GM21367 (cell line): ENCODE data around the gene TRPV4.

ENCODE experiments used
- ATAC-seq: cut with Tn5 transposase; IDR thresholded peaks from one replicate; pipeline ENCODE4 v1.9.1; 2021; ENCODE audit not compliant: unreplicated experiment

Gene TRPV4

DNA sequence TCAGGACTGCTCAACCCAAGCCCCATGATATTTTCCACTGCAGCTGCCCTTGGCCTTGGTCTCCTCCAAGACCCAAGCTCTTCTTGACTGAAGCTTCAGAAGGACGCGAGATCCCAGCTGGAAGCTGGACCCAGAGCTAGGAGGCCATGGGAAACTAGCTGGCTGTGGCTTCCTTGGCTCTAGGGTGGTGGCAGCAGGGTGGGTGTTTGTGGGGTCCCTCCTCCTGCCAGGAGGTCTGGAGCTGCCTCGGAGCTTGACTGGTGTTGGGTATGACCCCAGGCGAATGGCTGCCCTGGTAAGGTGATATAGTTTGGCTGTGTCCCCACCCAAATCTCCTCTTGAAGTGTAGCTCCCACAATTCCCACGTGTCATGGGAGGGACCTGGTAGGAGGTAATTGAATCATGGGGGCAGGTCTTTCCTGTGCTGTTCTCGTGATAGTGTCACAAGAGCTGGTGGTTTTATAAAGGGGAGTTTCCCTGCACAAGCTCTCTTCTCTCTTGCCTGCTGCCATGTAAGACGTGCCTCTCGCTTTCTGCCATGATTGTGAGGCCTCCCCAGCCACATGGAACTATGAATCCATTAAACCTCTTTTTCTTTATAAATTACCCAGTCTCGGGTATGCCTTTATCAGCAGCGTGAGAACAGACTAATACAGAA is 51.4 kb downstream of the TRPV4 start:
- no peak for ATAC-seq

DNA sequence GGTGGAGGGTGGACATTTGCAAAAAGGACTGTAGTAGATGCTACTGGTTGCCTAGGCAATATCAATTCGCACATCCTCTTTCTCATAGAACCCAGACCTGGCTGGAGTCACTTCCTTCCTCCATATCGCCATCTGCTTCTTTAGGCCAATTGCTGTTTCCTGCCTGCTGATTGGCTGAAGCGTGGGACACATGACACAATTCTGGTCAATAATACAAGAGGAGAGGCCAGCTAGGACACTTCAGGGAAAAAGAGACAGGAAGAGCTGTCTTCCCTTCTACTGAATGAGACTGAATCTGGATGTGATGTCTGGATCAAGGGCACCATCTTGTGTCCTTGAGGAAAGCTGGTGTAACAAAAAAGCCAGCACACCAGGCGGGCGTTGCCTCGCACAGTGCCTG is 53.8 kb downstream of the TRPV4 start:
- ATAC-seq: no peak

DNA sequence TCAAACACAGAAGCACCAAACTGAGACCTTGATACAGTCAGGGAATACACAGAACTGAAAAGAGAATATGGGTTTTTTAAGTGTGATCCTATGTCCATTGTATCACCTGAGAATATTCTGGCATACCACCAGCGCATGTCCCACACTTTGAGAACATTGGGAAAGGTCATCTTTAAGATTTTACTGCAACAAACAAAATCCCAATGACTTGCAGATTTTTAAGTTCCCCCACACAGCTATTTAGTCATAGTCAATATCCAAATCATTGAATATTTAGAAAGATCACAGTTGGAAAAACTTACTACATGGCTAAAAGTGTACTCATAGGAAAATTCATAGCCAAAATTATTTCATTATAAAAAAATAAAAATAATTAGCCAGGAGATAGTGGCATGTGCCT is 54.5 kb downstream of the TRPV4 start:
- ATAC-seq: no peak

DNA sequence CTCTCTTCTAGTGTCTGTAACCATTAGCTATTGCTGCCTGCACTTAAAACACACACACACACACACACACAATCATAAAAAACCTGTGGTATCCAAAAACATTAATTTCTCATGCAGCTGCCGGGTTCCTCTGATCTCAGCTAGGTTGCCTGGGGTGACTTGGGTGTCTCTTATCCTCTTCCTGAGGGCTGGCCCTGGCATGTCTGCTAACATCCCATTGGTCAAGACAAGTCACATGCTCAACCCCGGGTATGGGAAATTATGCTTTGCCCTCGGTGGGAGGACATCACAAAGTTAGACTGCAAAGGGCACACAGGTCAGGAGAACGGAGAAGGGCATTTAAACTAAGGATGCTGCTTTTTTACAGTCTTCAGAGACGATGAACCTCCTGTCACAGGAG is 55.7 kb downstream of the TRPV4 start:
- no peak for ATAC-seq

DNA sequence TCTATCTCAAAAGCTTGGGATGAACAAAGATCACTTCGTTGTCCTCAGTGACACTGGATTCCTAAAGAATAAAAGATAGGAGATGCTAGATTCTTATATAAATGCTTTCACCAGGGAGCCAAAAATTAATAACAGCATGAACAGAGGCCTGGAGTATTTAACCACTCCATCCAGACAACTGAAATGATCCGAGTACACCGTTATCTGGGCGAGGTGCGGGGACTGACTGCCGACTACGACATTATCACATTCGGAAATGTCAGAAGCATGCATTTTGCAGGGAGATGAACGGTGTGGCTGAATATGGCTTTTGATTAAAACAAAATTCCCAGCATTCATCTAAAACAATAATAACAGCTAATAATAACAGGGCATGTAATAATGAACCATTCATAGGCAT is 56.6 kb downstream of the TRPV4 start:
- ATAC-seq: no peak

DNA sequence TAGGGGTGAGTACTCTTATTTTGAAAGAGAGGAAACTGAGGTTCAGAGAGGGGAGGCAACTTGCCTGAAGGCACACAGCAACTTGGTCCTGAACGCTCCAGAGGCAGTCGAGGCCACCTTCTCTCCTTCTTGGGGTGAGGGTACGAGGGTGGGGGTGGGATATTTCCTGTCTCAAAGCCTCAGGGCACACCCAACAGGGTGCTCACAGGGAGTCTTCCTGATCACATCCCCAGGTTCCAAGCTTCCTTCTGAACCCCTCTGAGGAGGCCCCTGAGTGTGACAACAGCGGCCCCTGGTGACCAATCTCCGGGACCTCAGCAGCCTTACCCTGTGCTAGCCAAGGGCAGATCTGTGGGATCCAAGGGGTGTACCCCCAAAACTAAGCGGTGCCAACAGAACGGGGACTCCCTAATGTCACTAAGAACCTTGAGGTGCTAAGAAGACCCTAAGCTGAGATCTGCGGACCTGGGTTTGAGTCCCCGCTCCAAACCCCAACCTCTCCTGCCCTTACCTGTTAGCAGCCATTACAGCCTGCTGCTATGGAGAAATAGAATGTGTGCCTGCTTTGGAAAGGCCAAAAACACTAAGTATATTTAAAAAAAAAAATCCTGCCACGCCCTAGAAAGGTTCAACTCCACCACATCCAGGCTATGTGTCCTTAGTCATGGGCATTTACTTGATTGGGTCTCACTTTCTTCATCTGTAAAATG is 57.9 kb downstream of the TRPV4 start:
- ATAC-seq: no peak

DNA sequence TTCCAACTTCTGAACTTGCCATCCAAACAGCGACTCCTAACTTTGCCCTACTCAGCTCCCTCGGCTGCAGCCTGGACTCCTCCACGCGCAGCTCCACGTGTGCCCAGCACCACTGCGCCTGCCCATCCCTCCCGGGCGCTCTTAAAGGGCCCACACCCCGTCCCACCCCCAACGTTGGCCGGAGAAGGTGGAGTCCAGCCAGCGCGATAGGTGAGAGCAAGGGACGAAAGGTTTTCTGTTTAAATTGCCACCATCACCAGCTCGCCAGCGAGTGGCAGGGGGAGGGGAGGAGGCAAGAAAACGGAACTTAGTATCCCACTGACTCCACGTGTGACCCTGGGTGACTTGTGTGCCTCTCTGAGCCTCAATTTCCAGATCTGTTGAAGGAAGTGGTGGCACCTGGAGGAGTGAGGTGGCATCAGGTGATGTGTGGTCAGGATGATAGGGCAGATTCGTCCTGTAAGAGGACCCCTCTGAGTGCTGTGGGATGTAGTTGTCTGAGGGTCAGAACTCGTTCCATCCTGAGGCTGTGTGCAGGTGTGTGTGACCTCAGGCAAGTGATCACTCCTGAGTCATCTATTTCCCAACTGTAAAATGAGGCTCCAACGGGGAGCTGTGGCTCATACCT is 59.7 kb downstream of the TRPV4 start:
- ATAC-seq: no peak

DNA sequence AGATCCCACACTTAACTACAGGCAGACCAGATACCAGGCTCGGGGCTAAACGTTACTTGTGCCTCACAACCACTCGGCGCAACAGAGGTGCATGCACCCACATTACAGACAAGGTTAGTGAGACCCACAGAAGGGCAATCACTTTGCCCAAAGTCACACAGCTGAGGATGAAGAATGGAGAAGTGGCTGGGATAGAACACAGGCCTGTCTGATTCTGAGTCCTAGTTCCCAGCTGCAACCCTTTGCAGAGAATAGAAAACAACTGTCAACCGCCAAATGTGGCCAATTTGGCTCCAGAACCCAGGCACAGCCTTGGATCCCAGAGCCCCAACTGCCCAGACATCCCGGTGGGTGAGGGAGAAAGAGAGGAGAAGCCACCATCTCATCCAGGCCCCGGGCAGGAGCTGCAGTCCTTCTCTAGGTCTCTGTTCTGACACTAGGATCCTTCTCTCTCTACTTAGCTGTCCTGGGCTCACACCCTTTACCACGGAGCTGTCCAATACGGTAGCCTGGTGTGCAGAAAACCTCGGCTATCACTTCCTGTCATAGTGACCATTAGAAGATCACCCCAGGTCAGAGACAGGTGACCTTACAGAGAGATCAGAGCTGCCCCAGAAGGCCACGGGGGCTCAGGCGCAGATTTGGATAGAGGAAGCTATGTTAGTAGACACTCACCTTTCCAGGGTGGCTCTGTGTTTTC is 60.4 kb downstream of the TRPV4 start:
- ATAC-seq: no peak

DNA sequence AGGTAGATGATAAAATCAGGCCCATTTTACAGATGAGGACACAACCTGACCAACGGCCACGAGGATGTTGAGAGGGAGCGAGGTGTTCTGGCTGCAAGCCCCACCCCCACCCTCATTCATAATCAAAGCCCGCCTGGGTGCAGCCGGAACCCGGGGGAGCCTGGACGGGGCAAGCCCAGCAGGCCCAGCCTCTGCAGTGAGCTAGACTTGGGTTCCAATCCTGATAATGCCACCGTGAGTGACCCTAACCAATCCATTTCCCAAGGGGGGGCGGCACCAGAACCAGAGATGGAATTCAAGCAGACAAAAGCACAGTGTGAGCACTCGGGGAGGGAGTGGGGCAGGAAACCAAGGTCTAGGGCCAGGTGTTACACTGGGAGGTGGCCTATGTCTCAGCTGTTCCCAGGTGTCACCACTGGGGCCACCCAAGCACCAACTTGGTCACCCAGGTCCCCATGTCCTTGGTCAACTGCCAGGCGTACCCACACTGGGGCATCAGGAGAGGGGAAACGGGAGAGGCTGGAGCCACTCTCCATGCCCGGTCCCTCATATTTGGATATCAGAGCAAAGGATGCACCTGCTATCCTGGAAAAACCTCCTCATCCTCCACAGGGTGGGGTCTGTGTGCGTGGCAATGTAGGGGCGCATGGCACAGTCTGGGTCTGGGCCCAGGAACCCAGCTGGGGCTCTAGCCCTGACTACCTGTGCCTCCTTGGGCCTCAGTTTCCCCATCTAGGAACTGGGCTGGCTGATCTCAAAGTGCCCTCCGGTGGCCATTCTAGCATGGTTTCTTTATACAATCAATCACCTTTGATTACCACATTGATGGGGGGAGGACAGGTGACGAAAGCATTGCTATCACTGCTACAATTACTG is 61.2 kb downstream of the TRPV4 start:
- ATAC-seq: no peak

DNA sequence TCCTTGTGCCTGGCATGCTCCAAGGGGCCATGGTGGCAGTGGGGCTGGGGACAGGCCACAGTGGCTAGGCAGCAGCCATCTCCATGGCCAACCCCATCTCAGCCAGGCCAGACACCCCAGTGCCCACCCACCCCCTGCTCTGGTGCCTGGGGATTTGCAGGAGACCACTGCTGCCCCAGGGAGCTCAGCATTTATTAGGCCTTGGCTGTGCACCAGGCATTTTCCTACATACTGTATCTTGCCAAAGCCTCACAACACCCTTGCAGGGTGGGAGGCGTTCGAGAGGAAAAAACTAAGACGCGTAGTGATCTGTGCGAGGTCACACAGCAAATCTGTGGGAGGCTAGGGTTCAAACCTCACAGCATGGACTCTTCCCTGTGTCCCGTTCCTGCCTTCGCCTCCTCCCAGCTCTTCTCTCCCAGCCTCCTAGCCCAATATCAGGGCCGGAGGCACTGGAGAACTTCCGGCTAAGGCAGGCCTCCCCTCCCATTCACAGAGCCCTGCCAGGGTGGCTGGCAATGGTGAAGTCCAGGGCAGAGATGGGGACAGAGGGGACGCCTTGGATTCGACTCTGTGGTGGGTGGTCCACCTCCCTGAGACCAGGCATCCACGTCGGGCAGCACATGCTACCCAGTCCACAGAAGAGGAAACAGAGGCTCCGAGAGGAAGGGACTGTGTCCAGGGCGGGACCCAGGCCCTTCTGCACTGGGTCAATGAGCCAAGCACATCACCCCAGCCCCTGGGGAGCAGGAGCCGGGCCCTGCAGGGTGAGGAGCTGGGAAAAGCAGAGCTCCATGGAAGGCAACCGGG is 62.1 kb downstream of the TRPV4 start:
- ATAC-seq: no peak

DNA sequence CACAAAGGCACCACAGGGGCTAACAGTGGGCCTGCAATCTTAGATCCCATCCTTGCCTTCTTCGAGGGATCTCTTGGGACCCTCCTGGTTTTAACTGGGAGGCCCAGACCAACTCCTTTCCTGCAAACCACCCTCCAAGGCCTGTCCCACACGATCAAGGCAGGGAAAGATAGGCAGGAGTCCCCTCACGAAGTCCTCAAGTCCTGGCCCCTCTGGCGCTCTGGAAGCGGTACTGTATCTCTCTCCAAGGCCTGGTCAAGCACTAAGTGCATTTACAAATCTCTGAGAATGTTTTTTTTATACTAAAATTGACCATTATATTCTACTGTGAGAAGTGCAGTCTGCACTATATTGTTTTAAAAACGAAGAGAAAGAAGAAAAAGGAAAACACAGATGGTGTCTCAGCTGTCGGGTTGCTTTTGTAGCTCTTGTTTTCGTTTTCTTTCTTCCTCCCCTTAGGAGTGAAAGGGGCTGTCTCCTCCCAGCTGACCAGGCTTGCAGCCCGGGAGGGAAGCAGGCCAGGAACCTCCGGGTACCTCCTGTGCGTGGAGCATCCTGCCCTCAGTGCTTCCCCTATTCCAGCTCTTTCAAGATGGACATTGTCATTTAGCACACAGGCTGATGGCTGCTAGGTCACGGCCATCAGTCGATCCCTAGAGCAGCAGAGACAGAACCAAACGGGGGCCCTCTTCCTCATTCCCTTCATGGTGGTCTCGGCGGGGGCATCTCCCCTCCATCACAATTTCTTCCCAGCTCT is 62.9 kb downstream of the TRPV4 start:
- ATAC-seq: no peak

DNA sequence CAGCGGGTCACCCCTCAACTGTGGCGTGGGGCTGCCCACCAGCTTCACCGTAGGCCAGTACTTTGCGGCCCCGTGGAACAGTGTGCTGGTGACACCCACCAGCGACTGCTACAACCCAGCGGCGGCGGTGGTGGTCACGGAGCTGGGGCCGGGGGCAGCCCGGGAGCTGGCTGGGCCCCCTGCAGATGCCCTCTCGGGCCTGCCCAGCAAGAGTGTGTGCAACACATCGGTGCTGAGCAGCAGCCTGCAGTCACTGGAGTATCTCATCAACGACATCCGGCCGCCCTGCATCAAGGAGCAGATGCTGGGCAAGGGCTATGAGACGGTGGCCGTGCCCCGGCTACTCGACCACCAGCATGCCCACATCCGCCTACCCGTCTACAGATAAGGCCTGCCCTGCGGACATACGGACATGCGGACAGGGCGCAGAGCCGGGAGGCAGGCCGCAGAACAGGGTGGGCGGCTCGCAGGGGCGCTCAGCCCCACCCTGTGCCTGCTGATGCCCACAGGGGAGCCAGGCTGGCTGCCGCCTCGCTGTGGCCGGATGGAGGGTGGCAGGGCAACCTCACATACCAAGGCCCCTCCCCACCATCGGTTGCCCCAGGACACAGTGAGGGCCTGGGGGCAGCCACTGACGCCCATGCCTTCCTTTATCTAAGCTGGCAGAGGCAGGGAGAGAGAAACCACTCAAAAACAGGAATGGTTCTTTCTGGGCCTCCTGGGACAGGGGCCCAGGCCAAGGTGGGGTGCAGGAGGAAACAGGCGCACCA is 64.1 kb downstream of the TRPV4 start:
- no peak for ATAC-seq

DNA sequence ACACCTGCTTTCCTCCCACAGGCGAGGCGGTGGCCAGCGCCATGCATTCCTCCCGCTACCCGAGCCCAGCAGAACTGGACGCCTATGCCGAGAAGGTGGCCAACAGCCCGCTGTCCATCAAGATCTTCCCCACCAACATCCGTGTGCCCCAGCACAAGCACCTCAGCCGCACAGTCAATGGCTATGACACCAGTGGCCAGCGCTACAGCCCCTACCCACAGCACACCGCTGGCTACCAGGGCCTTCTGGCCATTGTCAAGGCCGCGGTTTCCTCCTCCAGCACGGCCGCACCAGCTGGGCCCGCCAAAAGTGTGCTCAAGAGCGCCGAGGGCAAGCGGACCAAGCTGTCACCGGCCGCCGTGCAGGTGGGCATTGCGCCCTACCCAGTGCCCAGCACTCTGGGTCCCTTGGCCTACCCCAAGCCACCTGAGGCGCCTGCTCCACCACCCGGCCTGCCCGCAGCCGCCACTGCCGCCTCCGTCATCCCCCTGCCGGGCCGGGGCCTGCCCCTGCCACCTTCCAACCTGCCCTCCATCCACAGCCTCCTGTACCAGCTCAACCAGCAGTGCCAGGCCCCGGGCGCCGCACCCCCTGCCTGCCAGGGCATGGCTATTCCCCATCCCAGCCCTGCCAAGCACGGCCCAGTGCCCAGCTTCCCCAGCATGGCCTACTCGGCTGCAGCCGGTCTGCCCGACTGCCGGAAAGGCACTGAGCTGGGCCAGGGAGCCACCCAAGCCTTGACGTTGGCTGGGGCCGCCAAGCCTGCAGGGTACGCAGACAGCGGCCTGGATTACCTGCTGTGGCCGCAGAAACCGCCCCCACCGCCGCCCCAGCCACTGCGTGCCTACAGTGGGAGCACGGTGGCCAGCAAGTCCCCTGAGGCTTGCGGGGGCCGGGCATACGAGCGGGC is 65.0 kb downstream of the TRPV4 start:
- ATAC-seq: no peak

DNA sequence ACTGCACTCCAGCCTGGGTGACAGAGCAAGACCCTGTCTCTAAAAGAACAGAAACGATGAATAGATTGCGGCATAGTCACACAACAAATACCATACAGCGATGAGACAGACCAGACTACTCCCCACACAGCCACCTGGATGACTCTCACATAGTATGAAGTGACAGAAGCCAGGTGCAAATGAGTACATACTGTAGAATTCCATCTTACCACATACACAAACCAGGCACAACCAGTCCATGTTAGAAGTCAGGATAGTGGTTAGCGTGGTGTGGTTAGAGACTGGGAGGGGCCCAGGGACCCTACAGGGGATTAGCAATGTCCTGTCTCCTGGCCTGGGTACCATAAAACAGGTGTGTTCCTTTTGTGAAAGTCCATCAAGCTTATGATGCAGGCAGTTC is 65.7 kb downstream of the TRPV4 start:
- no peak for ATAC-seq

DNA sequence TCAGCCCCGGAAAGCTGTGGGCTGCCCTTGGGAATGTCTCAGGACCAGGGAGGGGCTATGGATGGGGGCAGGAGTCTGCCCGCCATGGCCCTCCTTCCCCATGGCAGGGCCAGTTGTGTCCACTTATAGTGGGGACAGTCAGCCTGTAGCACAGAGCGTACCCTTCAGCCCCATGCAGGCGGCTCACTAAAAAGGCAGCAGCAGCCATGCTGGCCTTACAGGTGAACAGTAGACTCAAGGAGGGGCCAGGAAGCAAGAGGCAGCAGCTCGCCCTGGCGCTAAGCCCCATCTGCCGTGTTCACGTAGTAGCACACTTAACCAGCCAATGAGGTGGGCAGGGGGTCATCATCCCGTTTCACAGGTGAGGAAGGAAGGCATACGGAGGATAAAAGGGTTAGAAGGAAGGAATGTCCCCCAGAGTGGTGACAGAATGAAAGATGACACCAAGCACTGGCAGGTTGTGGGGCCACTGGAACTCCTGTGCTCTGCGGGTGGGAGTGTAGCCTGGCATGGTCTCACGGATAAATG is 66.9 kb downstream of the TRPV4 start:
- no peak for ATAC-seq

DNA sequence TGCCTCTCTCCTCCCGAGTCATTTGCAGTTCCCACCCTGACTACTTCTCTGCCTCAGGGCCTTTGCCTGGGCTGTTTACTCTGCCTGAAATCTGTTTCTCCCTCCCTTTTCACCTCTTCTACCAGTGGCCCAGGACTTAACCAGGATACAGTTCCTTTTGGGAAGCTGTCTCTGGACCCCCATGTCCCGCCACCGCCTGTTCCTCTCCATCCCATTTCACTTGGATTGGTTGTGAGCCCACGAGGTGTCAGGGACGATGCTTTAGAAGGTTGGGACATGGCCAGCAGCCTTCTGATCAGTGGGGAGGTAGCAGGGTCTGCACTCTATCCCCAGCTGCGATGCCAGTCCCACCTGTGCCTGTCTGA is 67.8 kb downstream of the TRPV4 start:
- ATAC-seq: no peak

DNA sequence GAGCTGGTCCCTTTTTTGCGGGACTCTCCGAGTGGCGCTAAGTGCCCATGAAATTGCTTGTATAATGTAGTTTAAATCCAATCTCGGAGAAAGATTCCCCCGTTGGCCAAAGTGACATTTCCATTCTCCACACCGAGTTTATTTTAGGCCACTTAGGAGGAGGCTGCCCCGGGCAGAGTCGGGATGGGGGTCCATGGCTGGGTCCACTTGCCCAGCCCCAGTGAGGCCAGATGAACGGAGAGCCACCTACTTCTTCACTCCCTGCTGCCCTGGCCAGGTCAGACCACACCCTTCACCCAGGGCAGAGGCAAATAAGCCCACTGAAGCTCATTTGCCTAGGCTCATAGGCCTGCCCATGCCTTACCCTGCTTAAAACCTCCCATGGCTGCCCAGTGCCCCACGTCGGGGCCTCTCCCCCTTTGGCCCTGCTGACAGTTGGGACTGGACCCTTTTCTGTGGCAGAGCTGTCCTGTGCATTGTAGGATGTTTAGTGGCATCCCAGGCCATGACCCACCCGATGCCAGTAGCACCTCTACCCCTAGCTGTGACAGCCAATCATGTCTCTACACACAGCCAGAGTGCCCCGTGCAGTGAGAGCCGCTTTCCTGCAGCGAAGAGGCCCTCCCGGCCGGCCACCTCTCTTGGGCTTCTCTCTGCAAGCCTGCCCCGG is 68.3 kb downstream of the TRPV4 start:
- no peak for ATAC-seq
